ENCODE measurements around the gene TNRC6B.
A peak's percentile ranks its signal among the peaks of the same experiment; 100 is the strongest.
"Not testable (repeated sequence)": the region's sequence is repeated elsewhere in the genome, so short reads cannot be mapped to it uniquely, and the experiment has no call there.

TNRC6B gene

DNA sequence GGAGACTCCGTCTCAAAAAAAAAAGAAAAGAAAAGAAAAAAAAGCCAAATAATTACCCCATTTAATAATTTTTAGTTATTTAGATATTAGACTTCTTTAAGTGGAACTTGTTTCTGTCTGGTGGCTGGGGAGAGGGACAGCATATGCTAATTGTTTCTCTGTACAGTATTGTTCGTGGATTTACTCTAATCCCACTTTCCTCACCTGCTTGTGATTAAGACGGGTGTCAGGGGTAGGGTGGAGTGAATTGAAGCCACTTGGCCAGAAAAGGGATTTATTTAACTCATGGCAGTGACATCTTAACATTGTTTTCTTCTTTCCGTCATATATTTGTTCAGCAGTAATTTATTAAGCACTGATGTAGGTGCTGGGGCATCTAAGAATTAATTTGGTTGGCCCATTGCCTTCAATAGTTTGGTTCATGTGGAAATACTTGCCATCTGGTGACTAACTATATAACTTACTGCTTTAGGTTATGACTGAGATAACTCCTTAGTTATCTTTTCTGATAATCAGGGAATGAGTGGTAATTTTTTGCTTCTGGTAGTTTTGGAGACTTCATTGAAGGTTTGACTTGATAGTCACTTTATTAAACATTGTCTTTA is 4.6 kb downstream of the TNRC6B start:
- DNase-seq, result no peak

DNA sequence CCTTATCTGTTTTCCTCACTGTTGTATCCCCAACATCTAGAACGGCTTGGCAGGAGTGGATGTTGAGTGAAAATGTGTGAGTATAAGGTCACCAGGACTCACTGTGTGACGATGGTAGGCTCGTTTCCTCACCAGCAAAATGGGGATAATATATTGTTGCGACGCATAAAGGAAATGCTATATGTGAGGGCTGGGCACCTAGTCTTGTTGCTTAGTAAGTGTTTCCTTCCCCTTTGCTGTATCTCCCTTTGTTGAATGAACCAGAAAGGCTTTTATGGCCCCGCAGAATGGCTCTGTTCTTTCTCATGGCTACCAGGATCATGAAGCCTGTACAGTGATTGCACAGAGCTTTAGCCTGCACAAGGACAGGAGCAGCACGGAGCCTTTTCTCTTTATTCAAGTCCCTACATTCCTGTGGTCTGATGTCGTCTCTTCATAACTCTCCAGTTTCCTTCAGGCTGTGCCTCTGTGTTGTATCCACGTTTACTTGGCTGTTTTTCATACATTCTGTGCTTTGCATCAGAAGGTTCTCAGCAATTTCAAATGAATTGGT is 5.4 kb downstream of the TNRC6B start:
- peak; percentile 39 to 71 (median 58) for DNase-seq

DNA sequence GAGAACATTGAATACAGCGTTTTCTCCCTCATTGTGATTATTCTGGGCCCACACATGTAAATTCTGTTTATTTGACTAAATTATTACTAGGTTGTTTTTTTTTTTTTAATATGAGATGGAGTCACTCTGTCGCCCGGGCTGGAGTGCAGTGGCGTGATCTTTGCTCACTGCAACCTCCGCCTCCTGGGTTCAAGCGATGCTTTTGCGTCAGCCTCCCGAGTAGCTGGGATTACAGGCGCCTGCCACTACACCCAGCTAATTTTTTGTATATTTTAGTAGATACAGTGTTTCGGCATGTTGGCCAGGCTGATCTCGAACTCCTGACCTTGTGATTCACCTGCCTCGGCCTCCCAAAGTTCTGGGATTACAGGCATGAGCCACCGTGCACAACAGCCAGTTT is 5.9 kb downstream of the TNRC6B start:
- not testable (repeated sequence) for DNase-seq

- no peak for DNase-seq
Observed at GRCh38 chr22:40187389-40187788, 9.7 kb downstream of the TNRC6B start.

DNA sequence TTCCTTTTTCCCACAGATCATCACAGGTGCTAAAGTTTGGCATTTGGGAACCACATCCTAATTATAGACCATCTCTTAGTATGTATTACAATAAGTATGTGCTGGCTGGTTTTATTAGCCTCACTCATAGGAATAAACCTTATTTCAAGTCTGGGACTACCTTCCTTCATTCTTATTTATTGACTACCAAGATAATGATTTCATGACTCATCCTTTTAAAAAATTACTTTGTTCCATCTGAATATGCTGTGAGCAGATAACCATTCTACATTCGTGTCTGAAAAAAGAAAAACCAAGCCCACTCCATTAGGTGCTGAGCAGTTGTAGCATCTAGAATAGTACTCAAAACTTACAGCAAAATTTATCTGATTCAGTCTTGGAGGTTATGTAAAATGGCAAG is 12.3 kb downstream of the TNRC6B start:
- DNase-seq, result no peak

GRCh38 chr22:40190501-40190900 is 12.8 kb downstream of the TNRC6B start:
- peak; percentile 31 to 59 (median 52) for DNase-seq

DNA sequence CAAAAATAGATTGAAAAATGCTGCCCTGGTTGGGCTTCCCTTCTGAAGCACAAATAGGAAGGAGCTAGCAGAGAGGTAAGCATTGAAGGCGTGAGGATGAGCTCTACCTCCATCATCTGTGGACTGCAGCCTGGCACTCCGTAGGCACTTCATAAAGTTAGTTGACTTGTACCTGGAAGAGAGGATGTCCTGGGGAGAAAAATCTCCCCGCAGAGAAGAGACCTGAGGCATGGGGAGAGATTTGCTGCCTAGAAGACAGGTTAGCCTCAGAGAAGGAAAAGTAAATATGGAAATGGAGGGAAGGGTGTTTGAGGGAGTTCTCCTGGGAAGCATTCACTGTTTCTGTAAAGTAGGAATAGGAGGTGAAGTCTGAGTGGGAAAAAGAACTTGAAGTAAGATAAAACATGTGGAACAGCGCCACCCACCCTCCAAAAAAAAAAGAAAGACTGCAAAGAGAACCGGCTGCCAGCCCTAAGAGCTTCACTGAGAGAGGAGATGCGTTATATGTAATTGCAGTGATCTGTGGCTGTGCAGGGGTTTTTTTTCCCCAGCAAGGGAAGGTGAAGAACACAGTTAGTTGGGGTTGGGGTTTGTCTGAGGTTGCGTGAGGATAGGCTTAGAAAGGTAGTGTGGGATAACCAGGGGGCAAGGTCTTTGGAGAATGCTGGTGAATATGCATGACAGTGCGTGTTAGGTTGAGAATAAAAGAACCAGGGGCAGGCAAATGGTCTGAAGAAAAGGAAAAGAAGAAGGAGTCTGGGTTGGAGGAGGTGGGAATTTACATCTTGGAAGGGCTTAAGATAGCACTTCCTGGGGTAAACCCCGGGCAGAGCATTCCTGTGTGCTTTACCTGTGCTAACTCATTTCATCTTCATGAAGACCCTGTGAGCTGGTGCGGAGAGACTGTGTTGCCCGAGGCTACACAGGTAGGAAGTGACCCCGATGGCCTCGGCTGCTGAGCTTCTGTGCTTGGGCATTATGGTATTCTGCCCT is 16.0 kb downstream of the TNRC6B start:
- no peak for DNase-seq

DNA sequence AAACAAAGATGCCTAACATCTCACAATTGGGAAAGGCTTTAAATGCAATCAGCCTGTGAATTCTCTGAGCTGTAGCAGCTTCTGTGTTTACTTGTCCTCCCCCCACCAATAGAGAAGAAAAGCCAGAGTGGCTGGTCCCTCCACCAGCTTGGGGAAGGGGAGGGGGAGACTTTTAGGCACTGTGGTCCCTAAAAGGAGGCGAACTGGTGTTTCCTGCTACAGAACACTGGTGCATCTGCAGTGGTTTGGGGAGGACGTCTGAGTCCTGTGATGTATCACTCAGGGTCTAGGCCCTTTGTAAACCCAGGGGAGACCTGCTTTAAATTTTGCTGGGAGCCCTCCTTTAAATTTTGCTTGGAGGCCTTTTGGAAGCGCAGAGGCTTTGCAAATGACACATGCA is 16.9 kb downstream of the TNRC6B start:
- no peak for DNase-seq

GRCh38 chr22:40196628-40197360 is 19.1 kb downstream of the TNRC6B start:
- DNase-seq, result peak; percentile 26 to 63 (median 32)

GRCh38 chr22:40197421-40197820 is 19.7 kb downstream of the TNRC6B start:
- not testable (repeated sequence) for DNase-seq

- DNase-seq, result no peak
Observed at GRCh38 chr22:40198733-40199132, 21.0 kb downstream of the TNRC6B start.

DNA sequence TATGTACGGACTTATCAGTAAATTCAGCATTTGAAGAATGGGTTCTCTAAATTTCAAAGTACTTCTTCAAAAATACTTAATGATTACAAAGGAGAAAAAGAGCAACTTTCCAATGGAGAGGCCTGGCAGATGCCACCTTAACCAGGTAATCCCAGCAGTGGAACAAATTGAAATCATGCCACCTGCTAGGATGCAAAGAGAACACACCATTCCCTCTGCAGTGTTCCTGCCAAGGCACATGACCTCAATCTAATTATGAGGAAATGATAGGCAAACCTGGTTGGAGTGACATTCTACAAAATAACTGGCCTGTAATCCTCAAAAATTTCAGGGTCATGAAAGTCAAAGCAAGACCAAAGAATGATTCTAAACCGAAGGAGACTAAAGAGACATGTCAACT is 21.5 kb downstream of the TNRC6B start:
- DNase-seq, result no peak

DNA sequence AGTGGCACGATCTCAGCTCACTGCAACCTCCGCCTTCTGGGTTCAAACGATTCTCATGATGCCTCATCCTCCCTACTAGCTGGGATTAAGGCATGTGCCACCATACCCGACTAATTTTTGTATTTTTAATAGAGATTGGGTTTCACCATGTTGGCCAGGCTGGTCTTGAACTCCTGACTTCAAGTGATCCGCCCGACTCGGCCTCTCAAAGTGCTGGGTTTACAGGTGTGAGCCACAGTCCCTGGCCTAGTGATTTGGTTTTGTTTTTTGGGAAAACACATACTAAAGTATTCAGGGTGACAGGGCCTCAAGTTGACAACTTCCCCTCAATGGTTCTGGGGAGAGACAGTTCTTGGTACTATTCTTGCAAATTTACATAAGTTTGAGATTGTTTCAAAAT is 22.1 kb downstream of the TNRC6B start:
- no peak for DNase-seq

DNA sequence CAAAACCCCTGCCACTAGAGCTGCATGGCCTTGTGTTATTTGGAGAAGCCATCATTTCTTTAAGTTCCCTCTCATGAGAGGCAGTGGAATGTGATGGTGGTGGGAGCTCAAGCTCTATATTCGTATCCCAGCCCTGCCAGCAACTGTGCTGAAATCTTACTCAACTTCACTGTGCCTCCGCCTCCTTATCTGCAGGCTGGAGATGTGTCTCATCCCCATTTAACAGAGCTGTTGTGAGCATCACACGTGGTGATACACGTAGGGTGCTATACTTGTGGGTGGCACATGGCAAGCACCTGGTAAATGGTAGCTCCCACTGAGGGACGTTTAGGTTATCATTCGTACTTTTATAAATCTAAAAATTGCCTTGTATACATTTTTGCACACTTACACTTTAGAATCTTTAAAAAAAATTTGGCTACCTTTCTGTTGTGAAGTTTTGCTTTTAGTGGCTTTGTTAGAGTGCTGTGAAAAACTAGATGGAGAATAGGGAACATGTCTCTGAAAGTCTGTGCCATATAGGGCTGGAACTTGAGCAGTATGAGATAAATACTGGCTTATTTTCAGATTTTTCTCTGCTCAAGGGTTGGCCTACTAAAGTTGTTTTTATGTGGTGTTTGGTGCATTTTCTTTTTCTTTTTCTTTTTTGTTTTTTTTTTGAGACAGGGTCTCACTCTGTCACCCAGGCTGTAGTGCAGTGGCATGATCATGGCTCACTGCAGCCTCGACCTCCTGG is 23.2 kb downstream of the TNRC6B start:
- no peak for DNase-seq

- no peak for DNase-seq
Observed at GRCh38 chr22:40202225-40202944, 24.7 kb downstream of the TNRC6B start.

GRCh38 chr22:40203572-40203971 is 25.8 kb downstream of the TNRC6B start:
- DNase-seq, result no peak

DNA sequence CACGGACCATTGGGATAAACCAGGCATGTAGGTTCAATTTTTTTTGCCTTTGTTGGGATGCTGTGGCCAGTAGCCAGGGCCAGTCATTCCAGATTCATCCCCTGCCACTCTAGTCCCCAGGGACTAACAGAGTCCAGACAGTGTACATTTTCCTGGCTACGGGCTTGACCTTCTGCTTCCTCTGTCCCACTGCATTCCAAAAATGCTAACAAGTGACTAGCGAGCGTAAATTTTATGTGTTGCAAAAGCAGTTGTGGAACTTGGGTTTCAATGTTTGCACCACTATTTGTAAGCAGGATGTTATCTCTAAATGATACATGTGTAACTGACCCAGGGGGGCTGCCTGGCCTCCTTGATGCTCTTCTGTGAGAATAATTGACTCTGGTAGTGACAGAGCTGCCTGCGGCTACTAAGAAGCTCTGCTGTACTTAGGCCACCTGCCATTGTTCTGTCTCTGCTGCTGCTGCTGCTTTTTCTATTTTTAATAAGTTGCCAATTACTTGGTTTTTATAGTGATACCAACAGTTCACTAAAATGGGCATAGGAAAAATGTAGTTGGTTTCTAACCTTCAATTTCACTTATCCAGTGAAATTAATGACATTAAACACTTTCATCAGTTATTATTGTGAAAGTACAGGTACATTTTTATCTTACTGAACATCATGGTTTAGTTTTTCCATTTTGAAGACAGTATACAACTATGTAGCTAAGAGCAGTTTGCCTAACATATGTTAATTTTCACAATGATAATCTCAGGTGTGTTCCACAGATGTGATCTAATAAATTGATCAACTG is 26.8 kb downstream of the TNRC6B start:
- DNase-seq, result no peak

- no peak for DNase-seq
Observed at GRCh38 chr22:40206561-40206960, 28.8 kb downstream of the TNRC6B start.

- DNase-seq, result peak; percentile 37 to 75 (median 58)
Observed at GRCh38 chr22:40210818-40211217, 33.1 kb downstream of the TNRC6B start.

- peak; percentile 41 to 78 (median 71) for DNase-seq
Observed at GRCh38 chr22:40211476-40212054, 33.8 kb downstream of the TNRC6B start.
